GM12891 (cell line): ENCODE results near the gene SHROOM3.

ENCODE experiments used
- DNase-seq: peaks from one replicate; pipeline ENCODE4 v3.0.0; 2011; ENCODE audit warnings: low spot score; ENCODE audit not compliant: insufficient read length
- FAIRE-seq: peaks from 2 replicates; lab custom pipeline; 2011; peaks lifted over from hg19 to GRCh38; lab: Jason Lieb, UNC
- PAX5 ChIP-seq: IDR thresholded peaks from 2 replicates; pipeline ENCODE4 v1.6.1; 2011; ENCODE audit warnings: low read length, moderate library complexity, mild to moderate bottlenecking; ENCODE audit not compliant: insufficient read depth, severe bottlenecking
- POLR2A ChIP-seq: IDR thresholded peaks from 2 replicates; pipeline ENCODE4 v1.6.1; 2011; ENCODE audit warnings: low read depth, low read length, control low read depth
- POLR2AphosphoS5 ChIP-seq: IDR thresholded peaks from 2 replicates; pipeline ENCODE4 v1.6.1; 2011; ENCODE audit warnings: low read depth, low read length, control low read depth
- POU2F2 ChIP-seq: IDR thresholded peaks from 2 replicates; pipeline ENCODE4 v1.6.1; 2011; ENCODE audit warnings: low read depth, mild to moderate bottlenecking, control low read depth, low read length, moderate library complexity
- SPI1 ChIP-seq: IDR thresholded peaks from 2 replicates; pipeline ENCODE4 v1.6.1; 2011; ENCODE audit warnings: low read depth, low read length, control low read depth
- TAF1 ChIP-seq: IDR thresholded peaks from 2 replicates; pipeline ENCODE4 v1.6.1; 2011; ENCODE audit warnings: low read depth, low read length, control low read depth

Gene SHROOM3

GRCh38 chr4:76546759-76547742 is 112.0 kb downstream of the SHROOM3 start:
- DNase-seq (no peak), FAIRE-seq (no peak)
- TF ChIP-seq POU2F2 (no peak), TAF1 (no peak), POLR2AphosphoS5 (no peak), POLR2A (no peak), SPI1 (no peak), PAX5 (no peak)

DNA sequence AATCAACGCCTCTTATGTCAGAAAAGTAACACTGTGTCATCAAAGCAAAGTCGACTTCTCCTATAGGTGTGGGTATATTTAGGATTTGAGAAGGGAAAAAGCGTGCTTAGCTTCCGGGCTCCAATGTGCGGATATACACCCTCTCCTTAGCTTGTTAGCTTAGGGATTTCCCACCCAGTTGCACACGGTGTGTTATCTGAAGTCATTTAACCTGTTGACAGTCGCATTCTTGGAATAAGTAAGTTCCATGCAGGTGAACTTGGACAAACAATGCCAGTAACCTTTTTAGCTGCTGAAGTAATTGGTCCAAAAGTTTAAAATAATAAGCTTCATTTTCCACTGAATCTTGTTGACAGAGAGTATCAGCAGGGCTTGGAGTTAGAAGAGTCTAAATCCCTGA is 113.7 kb downstream of the SHROOM3 start:
- no peak for DNase-seq
- no peak for FAIRE-seq
- TF ChIP-seq PAX5 (no peak), TAF1 (no peak), SPI1 (no peak), POU2F2 (no peak), POLR2AphosphoS5 (no peak), POLR2A (no peak)

DNA sequence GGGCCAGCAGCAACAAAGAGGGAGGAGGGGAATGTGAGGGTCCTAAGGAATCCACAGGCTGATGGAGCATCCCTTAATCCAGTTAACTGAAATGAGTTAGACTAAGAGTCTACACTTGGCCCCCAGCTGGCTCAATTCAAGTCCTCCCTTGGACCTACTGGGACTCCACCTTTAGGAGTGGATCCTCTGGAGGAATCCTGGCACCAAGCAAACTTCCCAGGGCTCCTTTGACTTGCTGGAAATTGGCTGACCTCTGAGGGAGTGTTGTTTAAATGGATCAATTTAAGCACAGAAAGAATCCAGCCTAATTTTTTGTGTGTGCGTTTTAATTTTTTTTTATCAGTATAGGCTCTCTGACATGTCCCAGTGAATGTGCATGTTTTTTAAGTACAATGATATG is 114.7 kb downstream of the SHROOM3 start:
- DNase-seq (no peak), FAIRE-seq (no peak)
- TF ChIP-seq POLR2AphosphoS5 = no peak
- no peak for TF ChIP-seq PAX5
- no peak for TF ChIP-seq POLR2A
- no peak for TF ChIP-seq SPI1
- TF ChIP-seq POU2F2 = no peak
- TF ChIP-seq TAF1 = no peak

DNA sequence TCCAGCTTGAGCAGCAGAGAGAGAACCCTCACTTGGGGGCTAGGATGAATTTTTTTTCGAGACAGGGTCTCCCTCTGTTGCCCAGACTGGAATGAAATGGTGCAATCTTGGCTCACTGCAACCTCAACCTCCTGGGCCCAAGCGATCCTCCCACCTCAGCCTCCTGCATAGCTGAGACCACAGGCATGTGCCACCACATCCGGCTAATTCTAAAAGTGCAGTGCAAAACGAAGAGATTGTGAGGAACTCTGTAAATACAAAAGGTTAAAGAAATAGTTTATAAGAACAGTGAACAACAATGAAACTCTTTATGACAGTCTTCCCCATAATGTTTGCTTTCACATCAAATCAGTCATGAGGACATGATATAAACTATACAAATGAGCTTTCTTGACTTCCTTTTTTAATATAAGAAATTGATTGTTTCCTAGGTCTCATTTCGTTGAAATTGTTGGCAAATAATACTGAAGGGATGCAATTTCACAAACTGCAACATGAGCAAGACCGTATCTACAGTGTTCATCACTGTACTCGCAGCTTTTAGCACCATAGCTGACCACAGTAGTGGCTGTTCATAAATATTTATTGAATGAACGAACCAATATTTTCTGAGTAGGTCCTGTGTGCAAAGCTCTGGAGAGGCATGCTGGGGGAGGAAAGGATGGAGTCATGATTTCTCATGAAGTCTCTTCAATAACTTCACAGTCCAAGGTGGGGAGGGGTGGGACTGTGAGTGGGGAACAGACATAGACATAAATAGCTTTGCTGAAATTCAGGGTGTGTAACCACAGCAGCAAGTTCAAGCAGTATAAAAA is 116.1 kb downstream of the SHROOM3 start:
- FAIRE-seq (no peak), DNase-seq (no peak)

DNA sequence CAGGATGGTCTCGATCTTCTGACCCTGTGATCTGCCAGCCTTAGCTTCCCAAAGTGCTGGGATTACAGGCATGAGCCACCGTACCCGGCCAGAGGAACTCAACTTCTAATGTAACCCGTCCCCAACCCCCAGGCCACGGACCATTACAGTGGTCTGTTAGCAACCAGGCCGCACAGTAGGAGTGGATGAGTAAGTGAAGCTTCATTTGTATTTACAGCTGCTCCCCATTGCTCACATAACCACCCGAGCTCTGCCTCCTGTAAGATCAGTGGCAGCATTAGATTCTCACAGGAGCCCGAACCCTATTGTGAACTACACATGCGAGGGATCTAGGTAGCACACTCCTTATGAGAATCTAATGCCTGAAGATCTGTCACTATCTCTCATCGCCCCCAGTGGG is 119.6 kb downstream of the SHROOM3 start:
- no peak for FAIRE-seq
- DNase-seq = no peak
- no peak for TF ChIP-seq POLR2A

More for the DNA sequence above, 116.1 kb downstream of the SHROOM3 start:
- TF ChIP-seq POLR2A (no peak), POLR2AphosphoS5 (no peak), SPI1 (no peak), POU2F2 (no peak), PAX5 (no peak), TAF1 (no peak)

DNA sequence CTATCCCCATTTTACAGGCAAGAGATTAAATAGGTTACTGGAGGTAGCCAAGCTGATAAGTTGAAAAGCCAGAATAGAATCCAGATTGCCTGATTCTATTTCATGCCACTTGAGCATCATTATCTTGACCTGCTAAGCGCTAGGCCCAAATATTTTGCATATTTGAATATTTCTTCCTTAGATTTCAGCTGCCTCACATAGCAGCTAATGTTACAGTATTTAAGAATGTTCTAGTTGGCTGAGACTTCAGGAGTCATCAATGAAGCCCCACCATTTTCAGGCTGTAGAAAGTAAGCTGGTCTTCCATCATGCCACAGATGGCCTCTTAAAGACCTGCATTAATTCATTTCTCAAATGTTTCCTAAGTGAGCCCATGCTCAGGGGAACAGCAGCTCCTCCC is 121.4 kb downstream of the SHROOM3 start:
- TF ChIP-seq PAX5 = no peak
- no peak for TF ChIP-seq POLR2A
- TF ChIP-seq POU2F2 = no peak
- TF ChIP-seq TAF1 = no peak
- TF ChIP-seq POLR2AphosphoS5 = no peak
- TF ChIP-seq SPI1 = no peak
- DNase-seq = no peak
- no peak for FAIRE-seq

DNA sequence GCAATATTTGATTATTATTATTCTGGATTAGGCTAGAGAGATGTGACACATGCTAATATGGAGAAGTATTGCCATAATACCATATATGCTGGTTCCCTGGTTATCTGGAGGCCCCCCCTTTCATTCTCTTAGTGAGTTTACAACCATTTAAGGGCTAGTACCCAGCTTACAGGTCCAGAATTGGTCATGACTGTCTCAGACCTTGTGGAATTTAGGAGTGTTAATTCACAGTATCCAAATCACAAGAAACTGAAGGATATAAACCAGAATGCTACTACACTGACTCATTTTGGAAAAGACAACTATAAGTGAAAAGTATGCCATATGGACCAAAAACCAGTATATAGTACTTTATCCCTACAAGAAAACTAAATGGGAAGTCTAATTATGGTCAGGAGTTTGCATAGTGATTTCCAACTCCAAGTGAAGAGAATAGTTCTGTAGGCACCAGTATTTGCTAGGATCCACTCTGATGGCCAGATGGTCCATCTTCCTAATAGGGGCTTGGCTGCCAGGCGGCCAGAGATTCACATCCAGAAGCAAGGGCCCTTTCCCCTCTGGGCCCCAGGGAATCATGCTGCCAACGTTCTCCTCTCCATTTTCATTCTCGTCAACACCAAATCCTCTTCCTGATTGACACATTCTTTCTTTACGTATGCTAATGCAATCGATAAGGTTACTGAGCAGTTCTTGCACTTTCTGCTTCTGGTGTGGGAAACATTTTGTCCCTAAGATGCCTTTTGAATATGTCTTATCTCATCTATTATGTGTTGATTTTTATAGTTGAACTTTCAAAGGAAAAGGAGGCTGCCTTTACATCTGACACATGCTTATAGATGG is 123.6 kb downstream of the SHROOM3 start:
- FAIRE-seq = no peak
- TF ChIP-seq POLR2A (no peak), TAF1 (no peak), POLR2AphosphoS5 (no peak), PAX5 (no peak), POU2F2 (no peak), SPI1 (no peak)
- DNase-seq = no peak

DNA sequence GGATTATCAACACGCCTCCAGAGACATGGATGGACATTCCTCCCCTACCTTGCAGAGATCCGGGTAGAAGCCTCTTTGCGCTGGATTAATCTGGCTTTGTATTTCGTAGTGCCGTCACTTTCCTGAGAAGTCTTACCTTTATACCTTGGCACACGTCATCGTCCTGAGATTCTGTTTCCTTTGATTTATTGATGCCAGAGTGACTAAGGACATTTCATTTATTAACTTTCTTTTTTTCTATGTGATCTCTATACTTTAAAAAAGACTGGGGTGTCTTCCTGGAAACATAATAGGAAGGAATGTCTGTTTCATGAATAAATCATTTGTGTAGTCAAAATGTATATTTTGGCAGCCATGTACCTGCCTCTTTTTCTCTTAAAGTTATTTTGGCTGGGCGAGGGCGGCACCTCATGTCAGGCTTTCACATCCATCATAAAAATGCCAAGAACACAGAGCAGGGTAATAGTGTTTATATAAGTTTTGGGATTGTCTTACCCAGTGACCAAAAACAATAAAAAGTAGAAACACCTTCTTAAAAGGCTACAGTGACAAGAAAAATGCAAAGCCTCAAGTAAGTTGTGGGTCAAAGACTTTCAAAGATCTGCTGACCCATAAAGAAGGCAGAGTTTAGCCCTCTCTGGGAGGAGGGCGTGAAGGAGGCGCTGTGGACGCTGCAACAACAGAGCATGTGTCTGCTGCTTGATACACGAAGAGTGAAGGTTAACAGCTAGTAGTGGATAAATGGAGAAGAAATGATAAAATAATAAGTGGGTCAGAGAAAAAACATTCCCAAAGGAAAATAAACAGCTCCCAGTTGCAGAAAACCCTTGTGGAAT is 124.4 kb downstream of the SHROOM3 start:
- DNase-seq (no peak), FAIRE-seq (no peak)
- TF ChIP-seq PAX5 (no peak), SPI1 (no peak), POLR2A (no peak), POU2F2 (no peak), TAF1 (no peak), POLR2AphosphoS5 (no peak)

- no peak for DNase-seq
- TF ChIP-seq TAF1 (no peak), SPI1 (no peak), POLR2AphosphoS5 (no peak), PAX5 (no peak), POU2F2 (no peak), POLR2A (no peak)
- FAIRE-seq = no peak
Measured at GRCh38 chr4:76562161-76562560, 127.1 kb downstream of the SHROOM3 start.
